H9 (cell line): Measurements from ENCODE around the gene SHISA8. TPM values are rescaled to one million over a fixed set of nuclear protein-coding genes. Genes with fewer than 3 reads are reported as not detected.

Source experiments
- DNase-seq: peaks from one replicate; pipeline ENCODE4 v3.0.0-alpha.2; 2017
- H2AFZ ChIP-seq: one replicate; pipeline ENCODE4 v1.6.1; 2013; ENCODE audit warnings: mild to moderate bottlenecking, low read length, control low read depth, moderate library complexity
- H2AK5ac ChIP-seq: 2 replicates; pipeline ENCODE4 v1.6.1; 2013; ENCODE audit warnings: low read length, control low read depth, mixed read lengths; ENCODE audit not compliant: insufficient read length
- H2BK120ac ChIP-seq: one replicate; pipeline ENCODE4 v1.6.1; 2013; ENCODE audit warnings: low read depth, mild to moderate bottlenecking, low read length, control low read depth, inconsistent platforms; ENCODE audit not compliant: poor library complexity, severe bottlenecking
- H2BK12ac ChIP-seq: 2 replicates; pipeline ENCODE4 v1.6.1; 2013; ENCODE audit warnings: low read length, control low read depth, mixed read lengths, low read depth; ENCODE audit not compliant: insufficient read length
- H2BK15ac ChIP-seq: 2 replicates; pipeline ENCODE4 v1.6.1; 2013; ENCODE audit warnings: low read depth, low read length, control low read depth
- H2BK20ac ChIP-seq: one replicate; pipeline ENCODE4 v1.6.1; 2013; ENCODE audit warnings: low read depth, mild to moderate bottlenecking, low read length, control low read depth, inconsistent platforms; ENCODE audit not compliant: poor library complexity, severe bottlenecking
- H2BK5ac ChIP-seq: 2 replicates; pipeline ENCODE4 v1.6.1; 2013; ENCODE audit warnings: low read length, control low read depth, mixed read lengths; ENCODE audit not compliant: insufficient read length
- H3K14ac ChIP-seq: 2 replicates; pipeline ENCODE4 v1.6.1; 2013; ENCODE audit warnings: low read length, control low read depth; ENCODE audit not compliant: insufficient read depth
- H3K18ac ChIP-seq: 2 replicates; pipeline ENCODE4 v1.6.1; 2013; ENCODE audit warnings: low read depth, mild to moderate bottlenecking, mixed read lengths, low read length, control low read depth; ENCODE audit not compliant: insufficient read length
- H3K23ac ChIP-seq: 2 replicates; pipeline ENCODE4 v1.6.1; 2013; ENCODE audit warnings: low read length, control low read depth, mixed read lengths, low read depth; ENCODE audit not compliant: insufficient read length
- H3K23me2 ChIP-seq: 2 replicates; pipeline ENCODE4 v1.6.1; 2013; ENCODE audit warnings: low read depth, mild to moderate bottlenecking, mixed read lengths, low read length, control low read depth; ENCODE audit not compliant: insufficient read length, poor library complexity, severe bottlenecking
- H3K27ac ChIP-seq: 2 replicates; pipeline ENCODE4 v1.5.1; 2013; ENCODE audit warnings: low read length, control low read depth, mixed read lengths, low read depth; ENCODE audit not compliant: insufficient read length
- H3K27me3 ChIP-seq: 2 replicates; pipeline ENCODE4 v1.6.1; 2013; ENCODE audit warnings: low read length, control low read depth, inconsistent platforms; ENCODE audit not compliant: insufficient read depth
- H3K4ac ChIP-seq: 2 replicates; pipeline ENCODE4 v1.6.1; 2013; ENCODE audit warnings: low read depth, mild to moderate bottlenecking, control low read depth, inconsistent platforms, low read length, moderate library complexity
- H3K4me1 ChIP-seq: 2 replicates; pipeline ENCODE4 v1.6.1; 2013; ENCODE audit warnings: low read length, control low read depth, inconsistent platforms; ENCODE audit not compliant: insufficient read depth
- H3K4me2 ChIP-seq: 2 replicates; pipeline ENCODE4 v1.6.1; 2013; ENCODE audit warnings: low read length, control low read depth, mixed read lengths; ENCODE audit not compliant: insufficient read length, insufficient read depth
- H3K56ac ChIP-seq: 2 replicates; pipeline ENCODE4 v1.6.1; 2013; ENCODE audit warnings: low read depth, mild to moderate bottlenecking, mixed read lengths, low read length, control low read depth; ENCODE audit not compliant: insufficient read length
- H3K79me1 ChIP-seq: 2 replicates; pipeline ENCODE4 v1.6.1; 2013; ENCODE audit warnings: low read depth, mild to moderate bottlenecking, moderate library complexity, low read length, control low read depth, inconsistent platforms; ENCODE audit not compliant: insufficient read depth, poor library complexity, severe bottlenecking
- H3K79me2 ChIP-seq: 2 replicates; pipeline ENCODE4 v1.6.1; 2013; ENCODE audit warnings: low read length, control low read depth, inconsistent platforms; ENCODE audit not compliant: insufficient read depth
- H3K9ac ChIP-seq: 2 replicates; pipeline ENCODE4 v1.6.1; 2013; ENCODE audit warnings: low read length, control low read depth, mixed read lengths; ENCODE audit not compliant: insufficient read length; ENCODE audit errors: extremely low read depth
- H3K9me3 ChIP-seq: one replicate; pipeline ENCODE4 v1.6.1; 2013; ENCODE audit warnings: low read depth, low read length, inconsistent platforms; ENCODE audit not compliant: control insufficient read depth
- H3T11ph ChIP-seq: one replicate; pipeline ENCODE4 v1.6.1; 2013; ENCODE audit warnings: mild to moderate bottlenecking, low read length, control low read depth, inconsistent platforms
- H4K20me1 ChIP-seq: one replicate; pipeline ENCODE4 v1.6.1; 2013; ENCODE audit not compliant: control insufficient read depth, insufficient read length, insufficient read depth
- H4K5ac ChIP-seq: 2 replicates; pipeline ENCODE4 v1.6.1; 2013; ENCODE audit warnings: low read depth, mild to moderate bottlenecking, mixed read lengths, low read length, control low read depth; ENCODE audit not compliant: insufficient read length
- H4K8ac ChIP-seq: replicated peaks from 2 replicates; pipeline ENCODE4 v1.6.1; 2013; ENCODE audit warnings: low read length, control low read depth, mixed read lengths, low read depth; ENCODE audit not compliant: insufficient read length
- H4K91ac ChIP-seq: 2 replicates; pipeline ENCODE4 v1.6.1; 2013; ENCODE audit warnings: low read depth, mild to moderate bottlenecking, moderate library complexity, mixed read lengths, low read length, control low read depth; ENCODE audit not compliant: insufficient read length
- H3K27ac Mint-ChIP-seq, 3 experiments: 2 replicates in 2 of 3; 3 replicates in 1 of 3; pipeline ENCODE4 v1.8.0; 2020 to 2021; ENCODE audit warnings: mixed read lengths in 3 of 3, mild to moderate bottlenecking in 1 of 3, moderate library complexity in 1 of 3
- H3K27me3 Mint-ChIP-seq: 2 replicates; pipeline ENCODE4 v1.8.0; 2021; ENCODE audit warnings: low read depth, mild to moderate bottlenecking, moderate library complexity, mixed read lengths
- H3K36me3 Mint-ChIP-seq, 3 experiments: 2 replicates in 2 of 3; 3 replicates in 1 of 3; pipeline ENCODE4 v1.8.0; 2020 to 2021; ENCODE audit warnings: low read depth in 3 of 3, mixed read lengths in 3 of 3; ENCODE audit not compliant: insufficient read depth in 1 of 3
- H3K4me1 Mint-ChIP-seq, 2 experiments: 2 replicates each; pipeline ENCODE4 v1.8.0; 2020; ENCODE audit warnings: mixed read lengths in 2 of 2
- H3K4me3 Mint-ChIP-seq, 2 experiments: 2 replicates in 1 of 2; 3 replicates in 1 of 2; pipeline ENCODE4 v1.8.0; 2020 to 2021; ENCODE audit warnings: mild to moderate bottlenecking in 2 of 2, mixed read lengths in 2 of 2, moderate library complexity in 1 of 2
- H3K9me3 Mint-ChIP-seq, 2 experiments: 2 replicates in 1 of 2; 3 replicates in 1 of 2; pipeline ENCODE4 v1.8.0; 2020; ENCODE audit warnings: mild to moderate bottlenecking in 2 of 2, mixed read lengths in 2 of 2, moderate library complexity in 1 of 2
- CTCF ChIP-seq: fragments of 200-600 bp; sonication (generic); conservative IDR thresholded peaks from 3 replicates; pipeline ENCODE4 v1.8.0; 2021; ENCODE audit warnings: antibody characterized with exemption, mild to moderate bottlenecking
- WGBS: extraction: QIAGEN DNeasy Blood & Tissue Kit; methylation state at CpG from one replicate; pipeline ENCODE4 v1.1.7; 2013; ENCODE audit warnings: missing lambda C conversion rate, low lambda C conversion rate, mixed read lengths; ENCODE audit not compliant: insufficient read length; ENCODE audit errors: extremely low coverage; 5-methylcytosine and 5-hydroxymethylcytosine counted together
- total RNA-seq: library from RNA; stranded (reverse); gene quantifications from 2 replicates; pipeline ENCODE4 v1.2.1, GENCODE V29; 2021

The SHISA8 gene
- total RNA-seq, 1 experiment from 2014 or later, result 1.4 TPM

- Histone ChIP-seq H2BK15ac (no peak overlapping the region), H3K79me2 (no peaks in the 10 kb centered on the region), H4K8ac (no peak overlapping the region), H3T11ph (no peak overlapping the region), H3K27ac (no peak overlapping the region), H3K23me2 (no peaks in the 10 kb centered on the region), H4K5ac (no peak overlapping the region), H3K79me1 (no peaks in the 10 kb centered on the region), H3K9me3 (no peaks in the 10 kb centered on the region), H3K9ac (no peak overlapping the region), H2BK12ac (no peak overlapping the region), H2BK5ac (no peak overlapping the region), H4K91ac (no peak overlapping the region), H3K14ac (no peak overlapping the region), H3K23ac (no peak overlapping the region), H2BK20ac (no peak overlapping the region), H2AFZ (no peak overlapping the region), H3K27me3 (no peaks in the 10 kb centered on the region), H2BK120ac (no peak overlapping the region), H2AK5ac (no peak overlapping the region), H3K4ac (no peak overlapping the region), H3K56ac (no peak overlapping the region), H3K4me2 (no peak overlapping the region), H4K20me1 (peaks cover 2% of the 10 kb centered on the region), H3K4me1 (no peaks in the 10 kb centered on the region), H3K18ac (no peak overlapping the region)
- Mint-ChIP-seq H3K4me1 (no peaks in the 10 kb centered on the region), H3K4me3 (no peak overlapping the region), H3K27ac (no peak overlapping the region), H3K36me3 (peaks cover 65 to 98% (median 98%) of the 10 kb centered on the region in 3 experiments), H3K9me3 (no peaks in the 10 kb centered on the region), H3K27me3 (no peaks in the 10 kb centered on the region)
- TF ChIP-seq CTCF, result no peak
- no CpG with 5 or more reads among the region's 6 CpGs for WGBS
- no peak for DNase-seq
These were observed 29.4 kb downstream of the SHISA8 start for GRCh38 chr22:41885516-41885915.
